GM23248 (cell line): ENCODE data around the gene EZH2.

Experiments used
- EZH2 ChIP-seq: fragments of 200-600 bp; sonication (generic); IDR thresholded peaks from 2 replicates; pipeline ENCODE4 v1.6.1; 2018; ENCODE audit warnings: antibody characterized with exemption, mild to moderate bottlenecking; ENCODE audit not compliant: insufficient read depth, poor library complexity, severe bottlenecking
- EZH2phosphoT487 ChIP-seq: fragments of 200-600 bp; sonication (generic); IDR thresholded peaks from 2 replicates; pipeline ENCODE4 v1.6.1; 2018; ENCODE audit warnings: antibody characterized with exemption, moderate library complexity, mild to moderate bottlenecking, low read depth; ENCODE audit not compliant: insufficient read depth

- TF ChIP-seq EZH2phosphoT487, result no peak
- TF ChIP-seq EZH2, result no peak
Measured at GRCh38 chr7:148809856-148810255, 74.2 kb downstream of the EZH2 start.
